Esophagus squamous epithelium (tissue), 5 donors: Measurements from ENCODE around the gene MLLT3. TPM values are rescaled to one million over a fixed set of nuclear protein-coding genes. Genes with fewer than 3 reads are reported as not detected.
A peak's percentile ranks its signal among the peaks of the same experiment; 100 is the strongest.

ENCODE experiments used
- DNase-seq: peaks from one replicate; lab custom pipeline; 2025; lab: John Stamatoyannopoulos, UW
- H3K27ac ChIP-seq, 4 donors: fragments of 200-600 bp; sonication (generic); one replicate each; pipeline ENCODE4 v1.5.1; 2016 to 2019; ENCODE audit warnings: mild to moderate bottlenecking in 1 of 4
- H3K27me3 ChIP-seq, 4 donors: fragments of 200-600 bp; sonication (generic); 1 replicate in 3 of 4; 2 replicates in 1 of 4; pipeline versions ENCODE4 v1.5.1 to v1.6.0; 2017 to 2021; ENCODE audit warnings: antibody characterized with exemption in 1 of 4
- H3K36me3 ChIP-seq, 3 donors: fragments of 200-600 bp; sonication (generic); one replicate each; pipeline ENCODE4 v1.5.1; 2016 to 2019
- H3K4me1 ChIP-seq, 3 donors: fragments of 200-600 bp; sonication (generic); one replicate each; pipeline ENCODE4 v1.5.1; 2017 to 2019
- H3K4me3 ChIP-seq, 4 donors: fragments of 200-600 bp; sonication (generic); 1 replicate in 3 of 4; 2 replicates in 1 of 4; pipeline ENCODE4 v1.5.1; 2016 to 2019; ENCODE audit warnings: mild to moderate bottlenecking in 2 of 4, moderate library complexity in 1 of 4
- H3K9me3 ChIP-seq, 3 donors: fragments of 200-600 bp; sonication (generic); one replicate each; pipeline ENCODE4 v1.5.1; 2016 to 2019
- POLR2A ChIP-seq, 4 donors: fragments of 450-650 bp; IDR thresholded peaks; one replicate each; pipeline ENCODE4 v1.6.1; 2017; ENCODE audit warnings: antibody characterized with exemption in 4 of 4, mild to moderate bottlenecking in 4 of 4, moderate library complexity in 3 of 4
- WGBS, 2 donors: methylation state at CpG; one replicate each; pipeline ENCODE4 v1.1.5; 2018; 5-methylcytosine and 5-hydroxymethylcytosine counted together
- intact Hi-C: fragments of 100-400 bp; cut with DNase I; formaldehyde crosslinking; loops from one replicate; pipeline ENCODE4 v1.15.0; 2022
- total RNA-seq, 4 donors: library from RNA; depleted of rRNA; stranded (reverse); fragments of >200 nt; gene quantifications; one replicate each; pipeline ENCODE4 v1.1.0, GENCODE V29; 2016
- TF ChIP-seq, protein P1 (sequence below), 6 experiments: fragments of 450-650 bp in 4 of 6; fragments of 200-600 bp in 2 of 6; sonication (generic) in 2 of 6; IDR thresholded peaks; one replicate each; pipeline ENCODE4 v1.5.1; 2016 to 2019; ENCODE audit warnings: antibody characterized with exemption in 6 of 6, mild to moderate bottlenecking in 4 of 6, moderate library complexity in 4 of 6
- donor health status: DM: yes; HTN: yes; CAD: no.

Gene MLLT3
- total RNA-seq, 4 donors from 2014 or later: 8.2 to 21.5 (median 8.6) TPM

DNA sequence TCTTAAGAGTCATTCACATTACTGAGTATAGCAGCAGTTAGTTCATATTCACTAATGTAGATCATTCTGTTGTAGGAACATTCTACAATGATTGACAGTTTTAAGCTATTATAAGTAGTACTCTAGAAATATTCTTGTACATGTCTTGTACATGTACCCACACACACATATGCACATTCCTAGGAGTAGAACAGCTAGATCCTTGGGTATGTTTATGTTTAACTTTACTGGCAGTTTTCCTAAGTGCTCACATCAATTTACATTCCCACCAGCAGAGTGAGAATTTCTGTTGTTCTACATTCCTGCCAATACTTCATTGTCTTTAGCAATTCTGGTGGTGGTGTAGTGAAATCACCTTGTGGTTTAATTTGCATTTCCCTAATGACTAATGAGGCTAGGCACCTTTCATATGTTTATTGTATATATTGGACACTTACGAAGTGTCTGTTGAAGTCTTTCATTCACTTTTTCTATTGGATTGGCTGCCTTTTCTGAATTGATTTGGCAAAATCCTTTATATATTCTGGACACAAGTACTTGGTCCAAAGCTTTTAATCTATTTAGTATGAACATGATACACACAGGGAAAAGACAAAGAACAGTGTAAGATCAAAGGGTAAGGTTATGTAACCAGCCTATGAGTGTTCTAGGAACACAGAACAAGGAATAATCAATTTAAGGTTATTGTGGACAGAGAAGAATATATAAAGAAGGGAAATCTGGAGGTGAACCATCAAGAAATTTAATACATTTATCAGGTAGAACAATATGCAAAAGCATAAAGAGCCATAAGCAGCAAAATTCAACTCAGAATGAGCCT lies 95.6 kb downstream of the MLLT3 start:
- Histone ChIP-seq H3K27me3 (no peaks in the 10 kb centered on the region), H3K9me3 (no peaks in the 10 kb centered on the region), H3K36me3 (no peaks in the 10 kb centered on the region), H3K4me1 (peaks cover 0 to 12% (median 0%) of the 10 kb centered on the region in 3 donors), H3K27ac (no peak overlapping the region), H3K4me3 (no peak overlapping the region)
- DNase-seq: no peak
- intact Hi-C loops: no loop called here
- TF ChIP-seq POLR2A (IDR thresholded peaks at IDR 0.05): no peak
- TF ChIP-seq, protein P1, sequence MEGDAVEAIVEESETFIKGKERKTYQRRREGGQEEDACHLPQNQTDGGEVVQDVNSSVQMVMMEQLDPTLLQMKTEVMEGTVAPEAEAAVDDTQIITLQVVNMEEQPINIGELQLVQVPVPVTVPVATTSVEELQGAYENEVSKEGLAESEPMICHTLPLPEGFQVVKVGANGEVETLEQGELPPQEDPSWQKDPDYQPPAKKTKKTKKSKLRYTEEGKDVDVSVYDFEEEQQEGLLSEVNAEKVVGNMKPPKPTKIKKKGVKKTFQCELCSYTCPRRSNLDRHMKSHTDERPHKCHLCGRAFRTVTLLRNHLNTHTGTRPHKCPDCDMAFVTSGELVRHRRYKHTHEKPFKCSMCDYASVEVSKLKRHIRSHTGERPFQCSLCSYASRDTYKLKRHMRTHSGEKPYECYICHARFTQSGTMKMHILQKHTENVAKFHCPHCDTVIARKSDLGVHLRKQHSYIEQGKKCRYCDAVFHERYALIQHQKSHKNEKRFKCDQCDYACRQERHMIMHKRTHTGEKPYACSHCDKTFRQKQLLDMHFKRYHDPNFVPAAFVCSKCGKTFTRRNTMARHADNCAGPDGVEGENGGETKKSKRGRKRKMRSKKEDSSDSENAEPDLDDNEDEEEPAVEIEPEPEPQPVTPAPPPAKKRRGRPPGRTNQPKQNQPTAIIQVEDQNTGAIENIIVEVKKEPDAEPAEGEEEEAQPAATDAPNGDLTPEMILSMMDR (IDR thresholded peaks at IDR 0.05): peak in 1 of 6 experiments; percentile 33
- WGBS, 2 donors: 26 to 58% methylated on average over 1 of the region's 1 CpG

DNA sequence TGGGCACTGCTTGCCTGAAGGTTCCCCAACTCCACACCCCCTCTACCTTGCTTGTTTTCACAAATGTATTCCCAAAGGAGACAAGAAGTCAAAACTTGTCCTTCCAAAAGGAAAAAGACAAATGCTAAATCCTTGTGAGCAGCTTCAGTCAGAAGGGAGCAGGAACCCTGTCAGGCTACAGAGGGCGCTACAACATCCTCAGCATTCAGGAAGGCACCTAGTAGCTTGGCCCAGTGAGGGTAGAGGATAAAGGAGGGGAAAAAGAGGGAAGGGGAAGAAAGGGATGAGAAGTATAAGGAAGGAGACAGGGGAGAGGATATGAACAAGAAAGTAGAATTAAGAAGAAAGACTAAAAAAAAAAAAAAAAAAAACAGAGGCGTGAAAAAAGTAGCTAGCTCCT lies 97.5 kb downstream of the MLLT3 start:
- H3K27ac ChIP-seq: no peak overlapping the region
- no peaks in the 10 kb centered on the region for H3K9me3 ChIP-seq
- WGBS, 2 donors: 86 to 94% methylated on average over 2 of the region's 2 CpGs

DNA sequence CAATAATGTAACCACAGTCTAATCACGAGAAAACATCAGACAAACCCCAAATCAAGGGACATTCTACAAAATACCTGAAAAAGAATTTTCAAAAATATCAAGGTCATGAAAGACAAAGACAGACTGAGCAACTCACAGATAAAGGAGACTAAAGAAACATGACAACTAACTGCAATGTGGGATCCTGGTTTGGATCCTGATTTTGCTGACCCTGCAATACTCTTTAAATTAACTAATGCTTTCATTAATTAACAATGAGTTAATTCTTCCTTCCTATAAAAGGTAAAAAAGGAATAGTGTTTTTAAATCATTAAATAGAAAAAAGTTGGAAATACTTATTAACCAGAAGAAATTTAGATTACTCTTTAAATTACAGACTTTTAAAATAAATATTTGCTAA lies 103.6 kb downstream of the MLLT3 start:
- Histone ChIP-seq H3K4me1 (no peaks in the 10 kb centered on the region), H3K27ac (no peak overlapping the region), H3K4me3 (no peak overlapping the region), H3K27me3 (no peaks in the 10 kb centered on the region), H3K9me3 (no peaks in the 10 kb centered on the region), H3K36me3 (no peaks in the 10 kb centered on the region)
- WGBS, 2 donors: 92 to 100% methylated on average over 1 of the region's 1 CpG
- intact Hi-C loops: no loop called here
- TF ChIP-seq, protein P1 (IDR thresholded peaks at IDR 0.05): no peak
- TF ChIP-seq POLR2A (IDR thresholded peaks at IDR 0.05): no peak
- DNase-seq: no peak

More for the DNA sequence above, 97.5 kb downstream of the MLLT3 start:
- H3K27me3 ChIP-seq: no peaks in the 10 kb centered on the region
- H3K36me3 ChIP-seq: no peaks in the 10 kb centered on the region
- H3K4me3 ChIP-seq: no peak overlapping the region
- DNase-seq: no peak
- H3K4me1 ChIP-seq: peaks cover 0 to 12% (median 0%) of the 10 kb centered on the region in 3 donors
- TF ChIP-seq, protein P1 (IDR thresholded peaks at IDR 0.05): peak in 1 of 6 experiments; percentile 27
- TF ChIP-seq POLR2A (IDR thresholded peaks at IDR 0.05): no peak
- intact Hi-C loops: no loop called here

DNA sequence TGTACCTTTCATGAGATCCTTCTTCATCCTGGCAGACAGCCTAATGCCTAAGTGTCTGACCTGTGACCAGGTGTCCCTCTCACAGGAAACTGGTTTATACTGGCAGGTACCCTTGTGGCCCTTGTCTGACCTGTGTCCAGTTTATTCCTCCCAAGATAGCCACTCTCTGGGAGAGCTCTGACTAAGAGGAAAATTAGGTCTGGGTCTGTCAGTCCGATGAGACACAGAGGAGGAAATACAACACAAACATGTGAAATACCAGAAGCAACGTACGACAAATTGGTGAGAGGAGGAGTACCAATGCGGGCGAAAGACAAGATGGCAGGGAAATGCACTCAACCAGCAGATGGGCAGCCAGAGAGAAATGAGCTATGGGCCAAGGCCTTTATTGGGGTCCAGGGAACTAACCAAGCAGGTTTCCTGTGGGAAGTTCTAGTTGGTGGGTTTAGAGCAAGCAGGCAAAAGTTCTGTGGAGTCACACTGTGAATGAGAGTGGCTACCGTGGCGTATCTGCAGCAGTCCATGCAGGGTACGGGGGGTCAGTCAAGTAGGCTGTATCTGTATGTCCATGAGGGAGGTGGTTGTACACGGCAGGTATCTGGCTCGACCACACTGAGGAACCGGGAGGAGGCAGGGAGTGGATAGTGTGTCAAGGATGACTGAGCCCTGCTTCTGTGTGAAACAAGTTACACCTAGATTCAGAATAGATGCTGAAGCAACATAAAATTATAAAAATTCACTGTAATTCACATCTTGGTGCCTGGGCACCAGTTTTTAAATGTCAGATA lies 109.0 kb downstream of the MLLT3 start:
- no peak for TF ChIP-seq POLR2A (IDR thresholded peaks at IDR 0.05)
- TF ChIP-seq, protein P1 (IDR thresholded peaks at IDR 0.05): no peak
- Histone ChIP-seq H3K27ac (no peak overlapping the region), H3K9me3 (no peaks in the 10 kb centered on the region), H3K4me1 (peaks cover 0 to 16% (median 8%) of the 10 kb centered on the region in 3 donors), H3K4me3 (no peak overlapping the region), H3K27me3 (no peaks in the 10 kb centered on the region), H3K36me3 (no peaks in the 10 kb centered on the region)
- no peak for DNase-seq
- 91 to 97% methylated on average over 10 to 11 of the region's 11 CpGs for WGBS, 2 donors
- intact Hi-C loops: no loop called here

DNA sequence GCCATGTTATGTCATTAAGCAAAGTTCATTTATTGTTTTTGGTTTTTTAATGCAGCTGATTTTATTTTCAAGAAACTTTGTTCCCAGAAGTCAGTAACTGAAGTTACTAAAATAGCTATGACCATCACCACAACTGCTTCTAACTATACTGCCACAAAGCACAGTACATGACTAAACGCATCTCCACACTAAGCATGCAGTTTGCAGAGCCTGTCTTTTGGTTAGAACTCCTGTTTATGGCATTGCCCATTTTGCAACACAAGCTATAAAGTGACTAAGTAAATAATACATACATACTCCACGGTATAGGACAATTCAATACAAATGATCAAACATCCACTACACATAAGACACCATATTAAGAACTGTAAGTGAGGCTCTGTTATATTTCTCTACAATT lies 109.7 kb downstream of the MLLT3 start:
- Histone ChIP-seq H3K27me3 (no peaks in the 10 kb centered on the region), H3K9me3 (no peaks in the 10 kb centered on the region), H3K36me3 (no peaks in the 10 kb centered on the region), H3K4me3 (no peak overlapping the region), H3K27ac (no peak overlapping the region), H3K4me1 (peaks cover 0 to 23% (median 8%) of the 10 kb centered on the region in 3 donors)
- DNase-seq: no peak
- no peak for TF ChIP-seq POLR2A (IDR thresholded peaks at IDR 0.05)
- TF ChIP-seq, protein P1 (IDR thresholded peaks at IDR 0.05): no peak
- WGBS, 2 donors: 48 to 59% methylated on average over 2 of the region's 2 CpGs
- intact Hi-C loops: no loop called here
